ENCODE results near the gene WDR5. TPM values are rescaled to one million over a fixed set of nuclear protein-coding genes. Genes with fewer than 3 reads are reported as not detected.

Gene WDR5
- total and polyA plus RNA-seq, 2 donors (not counting 1 experiment from before 2014, with no cell fraction given) = 15.5 to 26.0 TPM

GRCh38 chr9:134193912-134194535 is 58.1 kb downstream of the WDR5 start:
- no peak overlapping the region for H2AFZ ChIP-seq (ENCODE audit: low read length)
- H3K9ac ChIP-seq (ENCODE audit: insufficient read depth, low read length) = no peak overlapping the region
- no peak overlapping the region for H3K4me3 ChIP-seq (replicated peaks in 1 of 4; ENCODE audit: control extremely low read depth in 1 of 4, insufficient read depth in 1 of 4, low read depth in 3 of 4, low read length in 4 of 4)
- H3K27ac ChIP-seq (ENCODE audit: insufficient read depth, low read length) = no peak overlapping the region
- H4K20me1 ChIP-seq (ENCODE audit: control insufficient read depth, extremely low read depth, insufficient read depth, low read length) = no peaks in the 10 kb centered on the region
- no peaks in the 10 kb centered on the region for H3K4me1 ChIP-seq (ENCODE audit: control insufficient read depth, extremely low read depth, insufficient read depth, low read length)
- H3K79me2 ChIP-seq (ENCODE audit: control insufficient read depth, insufficient read depth, low read length) = no peaks in the 10 kb centered on the region
- no peak for DNase-seq (ENCODE audit: low read depth in 2 of 2)
- no peaks in the 10 kb centered on the region for H3K36me3 ChIP-seq (ENCODE audit: control insufficient read depth, insufficient read depth, low read length)
- TF ChIP-seq EZH2 (IDR thresholded peaks at IDR 0.05; ENCODE audit: low read length, missing control alignments) (no peak), CTCF (conservative IDR thresholded peaks at IDR 0.05 in 1 of 2, IDR thresholded peaks at IDR 0.05 in 1 of 2; ENCODE audit: low read depth in 1 of 2, low read length in 2 of 2) (no peak)
- H3K4me2 ChIP-seq (ENCODE audit: extremely low read depth, insufficient read depth, low read length) = no peak overlapping the region
- H3K27me3 ChIP-seq (ENCODE audit: control insufficient read depth, insufficient read depth, low read length) = no peaks in the 10 kb centered on the region
- no peaks in the 10 kb centered on the region for H3K9me3 ChIP-seq (ENCODE audit: control insufficient read depth, insufficient read depth, low read depth, low read length)

DNA sequence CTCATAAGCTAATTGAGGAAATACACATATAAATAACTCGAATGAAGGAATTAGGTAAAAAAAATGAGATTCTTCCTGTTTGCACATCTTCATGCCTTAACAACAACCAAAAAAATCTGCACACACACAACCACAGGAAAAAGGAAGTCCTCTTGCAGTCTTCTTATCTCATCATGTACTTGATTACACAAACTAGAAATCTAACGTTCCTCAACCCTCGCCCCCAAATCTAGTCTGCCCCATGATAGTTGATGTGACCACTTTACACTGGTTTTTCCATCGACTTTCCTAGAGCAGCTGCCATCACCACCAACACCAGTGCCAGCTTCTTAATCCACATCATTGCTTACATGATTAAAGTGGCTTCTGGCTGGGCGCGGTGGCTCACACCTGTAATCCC is 59.7 kb downstream of the WDR5 start:
- Histone ChIP-seq H2AFZ (ENCODE audit: low read length) (no peak overlapping the region), H3K27ac (ENCODE audit: insufficient read depth, low read length) (no peak overlapping the region), H3K36me3 (ENCODE audit: control insufficient read depth, insufficient read depth, low read length) (no peaks in the 10 kb centered on the region), H3K4me3 (replicated peaks in 1 of 4; ENCODE audit: control extremely low read depth in 1 of 4, insufficient read depth in 1 of 4, low read depth in 3 of 4, low read length in 4 of 4) (no peak overlapping the region), H4K20me1 (ENCODE audit: control insufficient read depth, extremely low read depth, insufficient read depth, low read length) (no peaks in the 10 kb centered on the region), H3K4me1 (ENCODE audit: control insufficient read depth, extremely low read depth, insufficient read depth, low read length) (no peaks in the 10 kb centered on the region), H3K9ac (ENCODE audit: insufficient read depth, low read length) (no peak overlapping the region), H3K4me2 (ENCODE audit: extremely low read depth, insufficient read depth, low read length) (no peak overlapping the region), H3K27me3 (ENCODE audit: control insufficient read depth, insufficient read depth, low read length) (no peaks in the 10 kb centered on the region), H3K9me3 (ENCODE audit: control insufficient read depth, insufficient read depth, low read depth, low read length) (no peaks in the 10 kb centered on the region), H3K79me2 (ENCODE audit: control insufficient read depth, insufficient read depth, low read length) (no peaks in the 10 kb centered on the region)
- TF ChIP-seq EZH2 (IDR thresholded peaks at IDR 0.05; ENCODE audit: low read length, missing control alignments) (no peak), CTCF (conservative IDR thresholded peaks at IDR 0.05 in 1 of 2, IDR thresholded peaks at IDR 0.05 in 1 of 2; ENCODE audit: low read depth in 1 of 2, low read length in 2 of 2) (no peak)
- DNase-seq (ENCODE audit: low read depth in 2 of 2) = no peak

DNA sequence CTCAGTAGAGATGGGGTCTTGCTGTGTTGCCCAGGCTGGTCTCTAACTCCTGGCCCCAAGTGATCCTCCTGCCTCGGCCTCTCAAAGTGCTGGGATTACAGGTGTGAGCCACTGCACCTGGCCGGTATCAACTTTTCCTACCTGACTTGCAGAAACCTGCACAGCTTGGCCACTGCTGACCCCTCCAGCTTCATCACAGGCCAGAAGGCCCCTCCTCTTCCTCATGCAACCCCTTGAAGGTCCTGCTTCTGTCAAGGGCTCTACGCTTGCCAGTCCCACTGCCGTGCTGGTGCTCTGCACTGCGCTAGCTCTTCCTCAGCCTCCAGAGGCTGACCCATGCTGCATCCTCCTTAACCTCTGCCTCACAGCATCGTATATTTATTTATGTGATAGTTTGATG is 61.0 kb downstream of the WDR5 start:
- no peaks in the 10 kb centered on the region for H4K20me1 ChIP-seq (ENCODE audit: control insufficient read depth, extremely low read depth, insufficient read depth, low read length)
- H3K36me3 ChIP-seq (ENCODE audit: control insufficient read depth, insufficient read depth, low read length) = no peaks in the 10 kb centered on the region
- no peaks in the 10 kb centered on the region for H3K9me3 ChIP-seq (ENCODE audit: control insufficient read depth, insufficient read depth, low read depth, low read length)
- TF ChIP-seq EZH2 (IDR thresholded peaks at IDR 0.05; ENCODE audit: low read length, missing control alignments) (no peak), CTCF (conservative IDR thresholded peaks at IDR 0.05 in 1 of 2, IDR thresholded peaks at IDR 0.05 in 1 of 2; ENCODE audit: low read depth in 1 of 2, low read length in 2 of 2) (no peak)
- H3K79me2 ChIP-seq (ENCODE audit: control insufficient read depth, insufficient read depth, low read length) = no peaks in the 10 kb centered on the region
- no peak overlapping the region for H3K4me2 ChIP-seq (ENCODE audit: extremely low read depth, insufficient read depth, low read length)
- no peak overlapping the region for H3K27ac ChIP-seq (ENCODE audit: insufficient read depth, low read length)
- no peak overlapping the region for H3K4me3 ChIP-seq (replicated peaks in 1 of 4; ENCODE audit: control extremely low read depth in 1 of 4, insufficient read depth in 1 of 4, low read depth in 3 of 4, low read length in 4 of 4)
- no peak overlapping the region for H2AFZ ChIP-seq (ENCODE audit: low read length)
- no peak overlapping the region for H3K9ac ChIP-seq (ENCODE audit: insufficient read depth, low read length)
- no peaks in the 10 kb centered on the region for H3K27me3 ChIP-seq (ENCODE audit: control insufficient read depth, insufficient read depth, low read length)
- no peaks in the 10 kb centered on the region for H3K4me1 ChIP-seq (ENCODE audit: control insufficient read depth, extremely low read depth, insufficient read depth, low read length)
- DNase-seq (ENCODE audit: low read depth in 2 of 2) = no peak
